Activated B cell treated with CpG ODN at 0.5 μM for 24 hours (primary cell): Measurements from ENCODE around the gene RANBP10. TPM values are rescaled to one million over a fixed set of nuclear protein-coding genes. Genes with fewer than 3 reads are reported as not detected.
"Not testable (repeated sequence)": the region's sequence is repeated elsewhere in the genome, so short reads cannot be mapped to it uniquely, and the experiment has no call there.

Experiments used
- ATAC-seq: fragments of 200-7000 bp; cut with Tn5 transposase; one replicate; pipeline ENCODE4 v1.10.0; 2021; ENCODE audit warnings: low read depth, mild to moderate bottlenecking, moderate library complexity
- CTCF ChIA-PET: fragments of 350-600 bp; sonication (Branson Sonifier 250); formaldehyde crosslinking; loops from one replicate; lab custom pipeline; 2021; ENCODE audit warnings: antibody characterized with exemption; lab: Charles Lee
- POLR2A ChIA-PET: fragments of 350-600 bp; sonication (Branson Sonifier 250); formaldehyde crosslinking; loops from one replicate; lab custom pipeline; 2021; ENCODE audit warnings: antibody characterized with exemption; lab: Charles Lee
- DNase-seq: peaks from one replicate; pipeline ENCODE4 v3.0.0; 2022
- H3K27ac Mint-ChIP-seq: one replicate; pipeline ENCODE4 v1.8.0; 2020; ENCODE audit warnings: mixed read lengths
- H3K27me3 Mint-ChIP-seq: one replicate; pipeline ENCODE4 v1.8.0; 2021; ENCODE audit warnings: mixed read lengths
- H3K36me3 Mint-ChIP-seq: one replicate; pipeline ENCODE4 v1.8.0; 2021; ENCODE audit warnings: low read depth, mixed read lengths
- H3K4me1 Mint-ChIP-seq: one replicate; pipeline ENCODE4 v1.8.0; 2021; ENCODE audit warnings: mixed read lengths
- H3K4me3 Mint-ChIP-seq: one replicate; pipeline ENCODE4 v1.8.0; 2020; ENCODE audit warnings: mild to moderate bottlenecking, mixed read lengths
- H3K9me3 Mint-ChIP-seq: one replicate; pipeline ENCODE4 v1.8.0; 2020; ENCODE audit warnings: mixed read lengths
- CTCF ChIP-seq: fragments of 200-600 bp; IDR thresholded peaks from one replicate; pipeline ENCODE4 v1.8.0; 2022; ENCODE audit warnings: antibody characterized with exemption, mild to moderate bottlenecking
- intact Hi-C: fragments of 100-400 bp; cut with micrococcal nuclease; formaldehyde crosslinking; loops from one replicate; pipeline ENCODE4 v1.15.1; 2024
- total RNA-seq: library from RNA; stranded (reverse); gene quantifications from 2 replicates; pipeline ENCODE4 v1.2.3, GENCODE V29; 2022

RANBP10 gene
- total RNA-seq, 1 donor from 2014 or later = 30.6 TPM

GRCh38 chr16:67841198-67841815, 34.9 kb upstream of the RANBP10 start:
- peaks cover 43% of the 10 kb centered on the region for H3K4me1 Mint-ChIP-seq
- H3K36me3 Mint-ChIP-seq = peaks cover 4% of the 10 kb centered on the region
- H3K27ac Mint-ChIP-seq = peak overlapping the region; percentile 95
- ChIA-PET CTCF (interaction anchor here (1.2 kb wide), 1 partner anchor 24 kb away, joined by 4 read pairs; no protein-coding TSS in a partner anchor), POLR2A (no interaction called here)
- no peaks in the 10 kb centered on the region for H3K9me3 Mint-ChIP-seq
- peak overlapping the region; percentile 95 for H3K4me3 Mint-ChIP-seq
- no peak for DNase-seq
- ATAC-seq = no peak
- intact Hi-C loops = no loop called here
- TF ChIP-seq CTCF = no peak
- no peaks in the 10 kb centered on the region for H3K27me3 Mint-ChIP-seq

- Mint-ChIP-seq H3K4me1 (peaks cover 18% of the 10 kb centered on the region), H3K9me3 (no peaks in the 10 kb centered on the region), H3K36me3 (no peaks in the 10 kb centered on the region), H3K27me3 (no peaks in the 10 kb centered on the region), H3K27ac (no peak overlapping the region), H3K4me3 (no peak overlapping the region)
- DNase-seq = no peak
- intact Hi-C loops = no loop called here
- ATAC-seq = no peak
- ChIA-PET POLR2A (interaction anchor here (0.7 kb wide), 1 partner anchor 45 kb away, joined by 4 read pairs; no protein-coding TSS in a partner anchor), CTCF (no interaction called here)
- TF ChIP-seq CTCF = no peak
Observed at GRCh38 chr16:67837811-67838210, 31.5 kb upstream of the RANBP10 start.

- H3K9me3 Mint-ChIP-seq, H3K27ac Mint-ChIP-seq, H3K4me3 Mint-ChIP-seq, ATAC-seq, H3K36me3 Mint-ChIP-seq, DNase-seq, intact Hi-C loops, H3K27me3 Mint-ChIP-seq: not testable (repeated sequence)
- POLR2A ChIA-PET = interaction anchor here (1.3 kb wide), 1 partner anchor 30 kb away, joined by 3 read pairs; the partner anchor contains the start of gene TSNAXIP1
- CTCF ChIA-PET = interaction anchor here (1.1 kb wide), 1 partner anchor 20 kb away, joined by 3 read pairs; no protein-coding TSS in a partner anchor
- H3K4me1 Mint-ChIP-seq = peaks cover 19% of the 10 kb centered on the region
Observed at GRCh38 chr16:67837190-67837589, 30.8 kb upstream of the RANBP10 start.

GRCh38 chr16:67834242-67834614, 27.9 kb upstream of the RANBP10 start:
- CTCF ChIA-PET = interaction anchor here (1.6 to 3.5 kb wide), 3 partner anchors 9 to 161 kb away, joined by 5 to 20 read pairs (median 5); no protein-coding TSS in a partner anchor
- Mint-ChIP-seq H3K36me3 (peaks cover 20% of the 10 kb centered on the region), H3K4me1 (peaks cover 14% of the 10 kb centered on the region), H3K4me3 (peak overlapping the region; percentile 86), H3K27ac (peak overlapping the region; percentile 56), H3K27me3 (no peaks in the 10 kb centered on the region), H3K9me3 (no peaks in the 10 kb centered on the region)
- intact Hi-C loops = no loop called here
- no peak for TF ChIP-seq CTCF
- DNase-seq (no peak), ATAC-seq (no peak)
- POLR2A ChIA-PET = interaction anchor here (0.5 to 1.7 kb wide), 7 partner anchors 11 to 175 kb away, joined by 3 to 21 read pairs (median 4); partner anchors contain the start of genes ACD, NUTF2, PSMB10 and RANBP10

GRCh38 chr16:67833415-67834241, 27.3 kb upstream of the RANBP10 start:
- Mint-ChIP-seq H3K4me3 (peak overlapping the region; percentile 86), H3K9me3 (no peaks in the 10 kb centered on the region), H3K4me1 (peaks cover 14% of the 10 kb centered on the region), H3K27me3 (no peaks in the 10 kb centered on the region), H3K27ac (peak overlapping the region; percentile 56), H3K36me3 (peaks cover 26% of the 10 kb centered on the region)
- ATAC-seq (peak; percentile 100), DNase-seq (peak; percentile 91)
- POLR2A ChIA-PET = interaction anchor here (0.5 to 1.7 kb wide), 11 partner anchors 11 to 411 kb away, joined by 3 to 21 read pairs (median 4); partner anchors contain the start of genes ACD, NUTF2, PLA2G15 and PSMB10
- intact Hi-C loops = loop anchor here (1.0 kb wide), 4 partner anchors 9 to 27 kb away; partner anchors contain the start of genes NUTF2, RANBP10, THAP11 and TSNAXIP1
- CTCF ChIA-PET = interaction anchor here (1.2 to 3.5 kb wide), 4 partner anchors 10 to 161 kb away, joined by 3 to 20 read pairs (median 5); partner anchors contain the start of genes RANBP10 and TSNAXIP1
- TF ChIP-seq CTCF = no peak
